VCaP (cell line): Measurements from ENCODE around the gene ZMIZ1.

Source experiments
- H3K27ac ChIP-seq: fragments of 450-650 bp; 2 replicates; pipeline ENCODE4 v1.5.1; 2017
- CTCF ChIP-seq: fragments of 450-650 bp; conservative IDR thresholded peaks from 2 replicates; pipeline ENCODE4 v1.5.1; 2017; ENCODE audit warnings: mild to moderate bottlenecking, moderate library complexity

ZMIZ1 gene

DNA sequence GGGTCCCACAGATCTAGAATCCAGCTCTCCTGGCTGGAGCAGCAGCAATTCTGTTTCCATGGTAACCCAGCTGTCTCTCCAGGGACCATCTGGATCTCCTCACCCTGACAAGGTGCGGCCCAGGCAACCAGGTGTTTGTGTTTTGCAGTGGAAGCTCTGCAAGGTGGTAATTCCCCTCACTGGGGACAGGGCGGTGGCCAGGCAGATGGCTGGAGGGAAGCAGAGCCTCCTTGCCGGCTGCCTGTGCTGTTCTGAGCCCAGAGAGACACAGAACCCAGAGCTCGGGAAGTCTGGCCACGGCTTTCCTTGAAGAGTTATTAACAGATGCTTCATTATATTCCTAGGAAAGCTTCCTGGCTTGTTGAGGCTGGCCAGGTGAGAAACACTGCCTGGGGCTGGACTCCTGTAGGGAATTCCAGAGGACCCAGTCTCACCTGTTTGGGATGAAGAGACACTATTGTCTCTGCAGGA lies 160.3 kb downstream of the ZMIZ1 start:
- TF ChIP-seq CTCF, result no peak
- H3K27ac ChIP-seq, result no peak overlapping the region

DNA sequence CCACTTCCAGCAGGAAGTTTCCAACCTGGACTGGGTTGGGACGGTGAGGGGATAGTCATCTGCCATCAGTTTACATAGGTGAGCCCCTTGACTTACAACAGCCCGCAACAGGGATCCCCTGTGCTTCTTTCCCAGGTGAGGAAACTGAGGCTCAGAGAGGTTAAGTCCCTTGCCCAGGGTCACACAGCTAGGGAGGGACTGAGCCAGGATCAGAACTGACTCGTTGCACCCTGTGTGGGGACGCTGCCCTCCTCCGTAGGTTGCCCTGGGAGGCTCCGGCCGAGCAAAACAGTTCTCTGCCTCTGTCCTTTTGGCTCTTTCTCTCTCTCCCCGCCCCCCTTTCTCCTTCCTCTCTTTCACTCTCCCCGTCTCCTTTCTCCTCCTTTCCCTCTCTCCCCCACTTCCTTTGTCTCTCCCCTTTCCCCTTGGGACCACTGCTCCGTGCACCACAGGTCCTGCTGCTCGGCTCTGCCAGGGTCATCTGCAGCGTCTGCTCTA lies 161.1 kb downstream of the ZMIZ1 start:
- H3K27ac ChIP-seq, result no peak overlapping the region
- no peak for TF ChIP-seq CTCF

DNA sequence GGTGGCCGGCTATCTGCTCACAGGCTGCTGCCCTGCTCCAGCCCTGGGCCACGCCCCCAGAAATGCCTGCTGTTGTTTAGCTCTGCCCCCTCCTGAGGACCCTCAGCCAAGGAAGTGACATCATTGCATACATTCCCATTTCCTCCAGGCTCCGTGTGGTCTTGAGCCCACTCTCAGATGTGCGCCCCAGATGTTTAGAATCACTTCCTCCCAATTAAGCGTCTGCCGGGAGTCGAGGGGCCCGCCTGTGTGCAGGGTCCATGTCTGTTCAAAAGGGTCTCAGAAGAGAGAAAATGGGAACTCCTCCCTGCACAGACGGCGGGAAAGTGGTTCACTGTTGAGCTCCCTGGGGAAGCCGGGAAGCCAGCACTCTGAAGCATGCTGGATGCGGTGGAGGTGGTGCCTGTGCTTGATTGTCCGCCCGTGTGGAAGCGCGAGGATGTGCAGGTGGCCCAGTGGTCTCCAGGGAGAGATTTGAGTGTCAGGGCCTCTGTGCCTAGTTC lies 161.6 kb downstream of the ZMIZ1 start:
- no peak overlapping the region for H3K27ac ChIP-seq

GRCh38 chr10:79230850-79231249 lies 162.1 kb downstream of the ZMIZ1 start:
- TF ChIP-seq CTCF, result no peak
- no peak overlapping the region for H3K27ac ChIP-seq

More for the DNA sequence above, 161.6 kb downstream of the ZMIZ1 start:
- TF ChIP-seq CTCF, result no peak

DNA sequence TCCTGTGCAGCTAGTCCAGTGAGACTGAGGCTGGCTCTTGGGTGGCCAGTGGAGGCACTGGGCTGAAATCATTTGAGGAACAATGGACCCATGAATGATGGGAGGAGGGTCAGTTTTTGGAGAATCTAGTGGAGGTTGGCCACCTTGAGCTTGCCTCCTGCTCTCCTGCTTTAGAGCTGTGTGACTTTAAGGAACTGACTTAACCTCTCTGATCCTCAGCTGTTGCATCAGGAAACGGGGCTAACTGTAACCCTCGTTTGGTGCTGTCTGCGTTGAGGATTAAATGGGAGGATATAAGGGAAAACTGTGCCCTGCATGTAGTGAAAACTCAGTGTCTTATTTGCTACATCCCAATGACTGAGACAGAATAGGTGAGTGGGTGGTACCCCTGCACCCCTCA lies 163.1 kb downstream of the ZMIZ1 start:
- TF ChIP-seq CTCF, result no peak
- H3K27ac ChIP-seq, result no peak overlapping the region

DNA sequence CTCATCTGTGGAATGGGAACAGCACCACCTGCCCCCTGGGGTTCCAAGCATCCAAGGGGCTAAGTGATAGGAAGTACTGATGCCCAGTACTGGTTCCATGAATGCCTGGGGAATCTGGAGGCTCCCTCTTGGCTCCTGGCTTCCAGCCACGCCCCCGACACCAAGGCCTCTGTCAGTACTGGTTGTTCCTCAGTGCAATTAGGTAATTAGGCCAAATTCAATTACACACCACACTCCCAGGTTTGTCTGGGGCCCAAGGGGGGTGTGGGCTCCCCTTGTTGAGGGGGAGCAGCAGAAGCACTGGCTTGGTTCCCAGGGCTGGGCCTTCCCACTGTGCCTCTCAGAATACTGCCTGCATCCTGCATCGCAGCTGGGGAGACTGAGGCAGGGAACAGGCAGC lies 164.1 kb downstream of the ZMIZ1 start:
- no peak overlapping the region for H3K27ac ChIP-seq
- no peak for TF ChIP-seq CTCF

GRCh38 chr10:79234391-79235315 lies 165.9 kb downstream of the ZMIZ1 start:
- TF ChIP-seq CTCF, result no peak
- H3K27ac ChIP-seq, result no peak overlapping the region
